ENCODE results near the gene H2BW2.

The H2BW2 gene

GRCh38 chrX:104039689-104040505 is at the start of gene H2BW2:
Gene H2BW2, plus strand, starts transcription at chrX:104039956. Its CDS starts 39 bp downstream, at chrX:104039995.
- no peak for ATAC-seq
- TF ChIP-seq RARB (CRISPR knock-in tag; IDR thresholded peaks at IDR 0.05): no peak
- TF ChIP-seq, protein P1, sequence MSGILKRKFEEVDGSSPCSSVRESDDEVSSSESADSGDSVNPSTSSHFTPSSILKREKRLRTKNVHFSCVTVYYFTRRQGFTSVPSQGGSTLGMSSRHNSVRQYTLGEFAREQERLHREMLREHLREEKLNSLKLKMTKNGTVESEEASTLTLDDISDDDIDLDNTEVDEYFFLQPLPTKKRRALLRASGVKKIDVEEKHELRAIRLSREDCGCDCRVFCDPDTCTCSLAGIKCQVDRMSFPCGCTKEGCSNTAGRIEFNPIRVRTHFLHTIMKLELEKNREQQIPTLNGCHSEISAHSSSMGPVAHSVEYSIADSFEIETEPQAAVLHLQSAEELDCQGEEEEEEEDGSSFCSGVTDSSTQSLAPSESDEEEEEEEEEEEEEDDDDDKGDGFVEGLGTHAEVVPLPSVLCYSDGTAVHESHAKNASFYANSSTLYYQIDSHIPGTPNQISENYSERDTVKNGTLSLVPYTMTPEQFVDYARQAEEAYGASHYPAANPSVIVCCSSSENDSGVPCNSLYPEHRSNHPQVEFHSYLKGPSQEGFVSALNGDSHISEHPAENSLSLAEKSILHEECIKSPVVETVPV (CRISPR knock-in tag; IDR thresholded peaks at IDR 0.05): no peak
- TF ChIP-seq PPARA (CRISPR knock-in tag; IDR thresholded peaks at IDR 0.05; ENCODE audit: borderline replicate concordance): no peak
- TF ChIP-seq ZNF565 (CRISPR knock-in tag; conservative IDR thresholded peaks at IDR 0.05; ENCODE audit: low read depth): no peak
- no peak for TF ChIP-seq TSHZ2 (CRISPR knock-in tag; IDR thresholded peaks at IDR 0.05)
- no peak for TF ChIP-seq PATZ1 (CRISPR knock-in tag; IDR thresholded peaks at IDR 0.05; ENCODE audit: borderline replicate concordance)
- no peak for TF ChIP-seq ZNF8 (CRISPR knock-in tag; IDR thresholded peaks at IDR 0.05)
- no peak for TF ChIP-seq ESRRG (CRISPR knock-in tag; IDR thresholded peaks at IDR 0.05)
- TF ChIP-seq CREB5 (CRISPR knock-in tag; IDR thresholded peaks at IDR 0.05; ENCODE audit: low read depth): no peak
- no peak for TF ChIP-seq CSDC2 (CRISPR knock-in tag; IDR thresholded peaks at IDR 0.05)
- TF ChIP-seq GLIS3 (CRISPR knock-in tag; IDR thresholded peaks at IDR 0.05): no peak
- no peak for TF ChIP-seq ZFP30 (CRISPR knock-in tag; IDR thresholded peaks at IDR 0.05)

GRCh38 chrX:103999234-103999633 is 40.5 kb upstream of the H2BW2 start:
- no peak for TF ChIP-seq GLIS3 (CRISPR knock-in tag; IDR thresholded peaks at IDR 0.05)
- no peak for TF ChIP-seq POU6F1 (CRISPR knock-in tag; IDR thresholded peaks at IDR 0.05; ENCODE audit: borderline replicate concordance, low read depth)
- no peak for TF ChIP-seq ZFP30 (CRISPR knock-in tag; IDR thresholded peaks at IDR 0.05)
- TF ChIP-seq PATZ1 (CRISPR knock-in tag; IDR thresholded peaks at IDR 0.05; ENCODE audit: borderline replicate concordance): no peak
- TF ChIP-seq CSDC2 (CRISPR knock-in tag; IDR thresholded peaks at IDR 0.05): no peak
- no peak for TF ChIP-seq ARNTL (CRISPR knock-in tag; IDR thresholded peaks at IDR 0.05; ENCODE audit: borderline replicate concordance, low read depth)
- TF ChIP-seq ZNF565 (CRISPR knock-in tag; conservative IDR thresholded peaks at IDR 0.05; ENCODE audit: low read depth): no peak
- TF ChIP-seq ZFP3 (CRISPR knock-in tag; IDR thresholded peaks at IDR 0.05): no peak
- TF ChIP-seq RARB (CRISPR knock-in tag; IDR thresholded peaks at IDR 0.05): no peak
- TF ChIP-seq SNAI2 (CRISPR knock-in tag; IDR thresholded peaks at IDR 0.05): no peak
- TF ChIP-seq ZNF70 (CRISPR knock-in tag; IDR thresholded peaks at IDR 0.05): no peak
- ATAC-seq: no peak

Data from SK-N-SH treated with all-trans-retinoic acid at 6 μM for 48 hours (cell line).